ENCODE measurements around the gene CDKL5. TPM values are rescaled to one million over a fixed set of nuclear protein-coding genes. Genes with fewer than 3 reads are reported as not detected.

Gene CDKL5
- polyA plus RNA-seq, 4 donors: 0.22 to 3.3 (median 0.52) TPM

GRCh38 chrX:18440835-18441234, 15.4 kb downstream of the CDKL5 start:
- Histone ChIP-seq H3K9me3 (ENCODE audit: control insufficient read depth in 2 of 2, insufficient read depth in 1 of 2, low read depth in 1 of 2, low read length in 1 of 2) (no peaks in the 10 kb centered on the region), H3K4me1 (ENCODE audit: control insufficient read depth in 3 of 3, insufficient read depth in 2 of 3, low read depth in 1 of 3, low read length in 2 of 3) (no peaks in the 10 kb centered on the region), H3K36me3 (ENCODE audit: control insufficient read depth in 3 of 3, insufficient read depth in 2 of 3, low read depth in 1 of 3, low read length in 3 of 3) (no peaks in the 10 kb centered on the region), H3K27me3 (ENCODE audit: control insufficient read depth in 3 of 3, insufficient read depth in 3 of 3, low read length in 3 of 3) (no peaks in the 10 kb centered on the region), H3K4me3 (ENCODE audit: low read depth in 1 of 3, low read length in 3 of 3) (no peak overlapping the region), H3K27ac (ENCODE audit: low read depth in 1 of 3, low read length in 2 of 3) (no peak overlapping the region)
- 79 to 95% (median 93%) methylated on average over 4 of the region's 4 CpGs for WGBS, 3 donors
- no peak for FAIRE-seq
- no peak for DNase-seq

GRCh38 chrX:18441780-18442367, 16.5 kb downstream of the CDKL5 start:
- H3K4me1 ChIP-seq (ENCODE audit: control insufficient read depth in 3 of 3, insufficient read depth in 2 of 3, low read depth in 1 of 3, low read length in 2 of 3): no peaks in the 10 kb centered on the region
- no peak overlapping the region for H3K4me3 ChIP-seq (ENCODE audit: low read depth in 1 of 3, low read length in 3 of 3)
- H3K27ac ChIP-seq (ENCODE audit: low read depth in 1 of 3, low read length in 2 of 3): no peak overlapping the region
- no peaks in the 10 kb centered on the region for H3K9me3 ChIP-seq (ENCODE audit: control insufficient read depth in 2 of 2, insufficient read depth in 1 of 2, low read depth in 1 of 2, low read length in 1 of 2)
- no peaks in the 10 kb centered on the region for H3K27me3 ChIP-seq (ENCODE audit: control insufficient read depth in 3 of 3, insufficient read depth in 3 of 3, low read length in 3 of 3)
- no peak for FAIRE-seq
- no peaks in the 10 kb centered on the region for H3K36me3 ChIP-seq (ENCODE audit: control insufficient read depth in 3 of 3, insufficient read depth in 2 of 3, low read depth in 1 of 3, low read length in 3 of 3)
- DNase-seq: no peak
- WGBS, 3 donors: 81 to 96% (median 94%) methylated on average over 3 of the region's 3 CpGs

- H3K27ac ChIP-seq (ENCODE audit: low read depth in 1 of 3, low read length in 2 of 3): no peak overlapping the region
- 97% methylated on average over 3 of the region's 3 CpGs for WGBS, 3 donors
- no peak overlapping the region for H3K4me3 ChIP-seq (ENCODE audit: low read depth in 1 of 3, low read length in 3 of 3)
- H3K9me3 ChIP-seq (ENCODE audit: control insufficient read depth in 2 of 2, insufficient read depth in 1 of 2, low read depth in 1 of 2, low read length in 1 of 2): no peaks in the 10 kb centered on the region
- no peaks in the 10 kb centered on the region for H3K4me1 ChIP-seq (ENCODE audit: control insufficient read depth in 3 of 3, insufficient read depth in 2 of 3, low read depth in 1 of 3, low read length in 2 of 3)
- DNase-seq: no peak
- H3K27me3 ChIP-seq (ENCODE audit: control insufficient read depth in 3 of 3, insufficient read depth in 3 of 3, low read length in 3 of 3): no peaks in the 10 kb centered on the region
- no peaks in the 10 kb centered on the region for H3K36me3 ChIP-seq (ENCODE audit: control insufficient read depth in 3 of 3, insufficient read depth in 2 of 3, low read depth in 1 of 3, low read length in 3 of 3)
- FAIRE-seq: no peak
These were observed 23.0 kb downstream of the CDKL5 start for GRCh38 chrX:18448416-18448815.

- Histone ChIP-seq H3K36me3 (ENCODE audit: control insufficient read depth in 3 of 3, insufficient read depth in 2 of 3, low read depth in 1 of 3, low read length in 3 of 3) (no peaks in the 10 kb centered on the region), H3K27me3 (ENCODE audit: control insufficient read depth in 3 of 3, insufficient read depth in 3 of 3, low read length in 3 of 3) (no peaks in the 10 kb centered on the region), H3K9me3 (ENCODE audit: control insufficient read depth in 2 of 2, insufficient read depth in 1 of 2, low read depth in 1 of 2, low read length in 1 of 2) (no peaks in the 10 kb centered on the region), H3K4me1 (ENCODE audit: control insufficient read depth in 3 of 3, insufficient read depth in 2 of 3, low read depth in 1 of 3, low read length in 2 of 3) (no peaks in the 10 kb centered on the region), H3K4me3 (ENCODE audit: low read depth in 1 of 3, low read length in 3 of 3) (no peak overlapping the region), H3K27ac (ENCODE audit: low read depth in 1 of 3, low read length in 2 of 3) (no peak overlapping the region)
- DNase-seq (no peak), FAIRE-seq (no peak)
- 78 to 92% (median 86%) methylated on average over 4 of the region's 4 CpGs for WGBS, 3 donors
These were observed 23.8 kb downstream of the CDKL5 start for GRCh38 chrX:18449236-18449635.

- FAIRE-seq: no peak
- WGBS, 3 donors: 64 to 85% (median 81%) methylated on average over 2 of the region's 2 CpGs
- H3K27ac ChIP-seq (ENCODE audit: low read depth in 1 of 3, low read length in 2 of 3): no peak overlapping the region
These were observed 30.0 kb downstream of the CDKL5 start for GRCh38 chrX:18455384-18455783.

GRCh38 chrX:18457000-18457399, 31.6 kb downstream of the CDKL5 start:
- Histone ChIP-seq H3K36me3 (ENCODE audit: control insufficient read depth in 3 of 3, insufficient read depth in 2 of 3, low read depth in 1 of 3, low read length in 3 of 3) (no peaks in the 10 kb centered on the region), H3K27me3 (ENCODE audit: control insufficient read depth in 3 of 3, insufficient read depth in 3 of 3, low read length in 3 of 3) (no peaks in the 10 kb centered on the region), H3K4me1 (ENCODE audit: control insufficient read depth in 3 of 3, insufficient read depth in 2 of 3, low read depth in 1 of 3, low read length in 2 of 3) (no peaks in the 10 kb centered on the region), H3K9me3 (ENCODE audit: control insufficient read depth in 2 of 2, insufficient read depth in 1 of 2, low read depth in 1 of 2, low read length in 1 of 2) (no peaks in the 10 kb centered on the region), H3K4me3 (ENCODE audit: low read depth in 1 of 3, low read length in 3 of 3) (no peak overlapping the region), H3K27ac (ENCODE audit: low read depth in 1 of 3, low read length in 2 of 3) (no peak overlapping the region)
- 71 to 87% (median 77%) methylated on average over 2 of the region's 2 CpGs for WGBS, 3 donors
- FAIRE-seq: no peak
- no peak for DNase-seq

More at GRCh38 chrX:18455384-18455783, 30.0 kb downstream of the CDKL5 start:
- no peak for DNase-seq
- Histone ChIP-seq H3K36me3 (ENCODE audit: control insufficient read depth in 3 of 3, insufficient read depth in 2 of 3, low read depth in 1 of 3, low read length in 3 of 3) (no peaks in the 10 kb centered on the region), H3K4me1 (ENCODE audit: control insufficient read depth in 3 of 3, insufficient read depth in 2 of 3, low read depth in 1 of 3, low read length in 2 of 3) (no peaks in the 10 kb centered on the region), H3K4me3 (ENCODE audit: low read depth in 1 of 3, low read length in 3 of 3) (no peak overlapping the region), H3K27me3 (ENCODE audit: control insufficient read depth in 3 of 3, insufficient read depth in 3 of 3, low read length in 3 of 3) (no peaks in the 10 kb centered on the region), H3K9me3 (ENCODE audit: control insufficient read depth in 2 of 2, insufficient read depth in 1 of 2, low read depth in 1 of 2, low read length in 1 of 2) (no peaks in the 10 kb centered on the region)

GRCh38 chrX:18461431-18461830, 36.0 kb downstream of the CDKL5 start:
- H3K27me3 ChIP-seq (ENCODE audit: control insufficient read depth in 3 of 3, insufficient read depth in 3 of 3, low read length in 3 of 3): no peaks in the 10 kb centered on the region
- 29 to 39% (median 33%) methylated on average over 1 of the region's 1 CpG for WGBS, 3 donors
- no peaks in the 10 kb centered on the region for H3K9me3 ChIP-seq (ENCODE audit: control insufficient read depth in 2 of 2, insufficient read depth in 1 of 2, low read depth in 1 of 2, low read length in 1 of 2)
- H3K27ac ChIP-seq (ENCODE audit: low read depth in 1 of 3, low read length in 2 of 3): no peak overlapping the region
- H3K36me3 ChIP-seq (ENCODE audit: control insufficient read depth in 3 of 3, insufficient read depth in 2 of 3, low read depth in 1 of 3, low read length in 3 of 3): no peaks in the 10 kb centered on the region
- DNase-seq: peak in 1 of 2 donors; percentile 11
- FAIRE-seq: peak; percentile 19
- no peak overlapping the region for H3K4me3 ChIP-seq (ENCODE audit: low read depth in 1 of 3, low read length in 3 of 3)
- no peaks in the 10 kb centered on the region for H3K4me1 ChIP-seq (ENCODE audit: control insufficient read depth in 3 of 3, insufficient read depth in 2 of 3, low read depth in 1 of 3, low read length in 2 of 3)

- Histone ChIP-seq H3K27me3 (ENCODE audit: control insufficient read depth in 3 of 3, insufficient read depth in 3 of 3, low read length in 3 of 3) (no peaks in the 10 kb centered on the region), H3K27ac (ENCODE audit: low read depth in 1 of 3, low read length in 2 of 3) (no peak overlapping the region), H3K4me3 (ENCODE audit: low read depth in 1 of 3, low read length in 3 of 3) (no peak overlapping the region), H3K4me1 (ENCODE audit: control insufficient read depth in 3 of 3, insufficient read depth in 2 of 3, low read depth in 1 of 3, low read length in 2 of 3) (no peaks in the 10 kb centered on the region), H3K9me3 (ENCODE audit: control insufficient read depth in 2 of 2, insufficient read depth in 1 of 2, low read depth in 1 of 2, low read length in 1 of 2) (no peaks in the 10 kb centered on the region), H3K36me3 (ENCODE audit: control insufficient read depth in 3 of 3, insufficient read depth in 2 of 3, low read depth in 1 of 3, low read length in 3 of 3) (no peaks in the 10 kb centered on the region)
- FAIRE-seq: no peak
- no peak for DNase-seq
These were observed 39.1 kb downstream of the CDKL5 start for GRCh38 chrX:18464499-18464898.

GRCh38 chrX:18465051-18465450, 39.6 kb downstream of the CDKL5 start:
- no peaks in the 10 kb centered on the region for H3K36me3 ChIP-seq (ENCODE audit: control insufficient read depth in 3 of 3, insufficient read depth in 2 of 3, low read depth in 1 of 3, low read length in 3 of 3)
- no peak overlapping the region for H3K27ac ChIP-seq (ENCODE audit: low read depth in 1 of 3, low read length in 2 of 3)
- DNase-seq (no peak), FAIRE-seq (no peak)
- no peak overlapping the region for H3K4me3 ChIP-seq (ENCODE audit: low read depth in 1 of 3, low read length in 3 of 3)
- WGBS, 3 donors: 85 to 95% (median 91%) methylated on average over 4 of the region's 4 CpGs
- H3K9me3 ChIP-seq (ENCODE audit: control insufficient read depth in 2 of 2, insufficient read depth in 1 of 2, low read depth in 1 of 2, low read length in 1 of 2): no peaks in the 10 kb centered on the region
- no peaks in the 10 kb centered on the region for H3K4me1 ChIP-seq (ENCODE audit: control insufficient read depth in 3 of 3, insufficient read depth in 2 of 3, low read depth in 1 of 3, low read length in 2 of 3)
- no peaks in the 10 kb centered on the region for H3K27me3 ChIP-seq (ENCODE audit: control insufficient read depth in 3 of 3, insufficient read depth in 3 of 3, low read length in 3 of 3)
